DND-41 (cell line): ENCODE results near the gene PSME3IP1.

Experiments used
- CTCF ChIP-seq: IDR thresholded peaks from 2 replicates; pipeline ENCODE4 v1.5.1; 2012; ENCODE audit warnings: borderline replicate concordance, low read length, moderate library complexity, mild to moderate bottlenecking; ENCODE audit not compliant: poor library complexity, severe bottlenecking; ENCODE audit errors: extremely low read depth
- EZH2 ChIP-seq: IDR thresholded peaks from 3 replicates; pipeline ENCODE4 v1.6.1; 2012; ENCODE audit warnings: borderline replicate concordance, low read depth, mild to moderate bottlenecking, moderate library complexity, low read length, inconsistent platforms; ENCODE audit not compliant: severe bottlenecking

- TF ChIP-seq CTCF (no peak), EZH2 (no peak)
These were observed 61.7 kb downstream of the PSME3IP1 start for GRCh38 chr16:57123974-57124674.
